ENCODE measurements around the gene LGR6. TPM values are rescaled to one million over a fixed set of nuclear protein-coding genes. Genes with fewer than 3 reads are reported as not detected.

LGR6 gene
- total and polyA plus RNA-seq, 2 of the 4 experiments (the other 2 are of a cell fraction), result not detected

- H3K79me1 ChIP-seq (ENCODE audit: low read depth in 1 of 2, low read length in 2 of 2), result no peaks in the 10 kb centered on the region
- H2AK5ac ChIP-seq (ENCODE audit: low read depth, low read length), result no peak overlapping the region
- H2BK5ac ChIP-seq (ENCODE audit: low read depth, low read length, poor library complexity, severe bottlenecking), result no peak overlapping the region
- no peaks in the 10 kb centered on the region for H4K20me1 ChIP-seq (ENCODE audit: insufficient read depth, low read length)
- no peaks in the 10 kb centered on the region for H3K9me1 ChIP-seq (ENCODE audit: insufficient read depth, low read length)
- H3K4me3 ChIP-seq (ENCODE audit: insufficient read depth, low read depth, low read length), result no peak overlapping the region
- ChIA-PET CTCF (no interaction called here), POLR2A (ENCODE audit: unreplicated experiment) (no interaction called here)
- H3K18ac ChIP-seq (ENCODE audit: low read depth, low read length), result no peak overlapping the region
- no peak overlapping the region for H3K23ac ChIP-seq (ENCODE audit: low read depth, low read length)
- TF ChIP-seq NFE2L2 (IDR thresholded peaks at IDR 0.05; ENCODE audit: low read depth, low read length) (no peak), POLR2A (IDR thresholded peaks at IDR 0.05; ENCODE audit: low read depth, low read length) (no peak)
- dilution Hi-C loops (cut with HindIII; ENCODE audit: low sequenced_read_pairs, unreplicated experiment), result no loop called here
- H3K36me3 ChIP-seq (ENCODE audit: control insufficient read depth, insufficient read depth, low read length), result no peaks in the 10 kb centered on the region
- H3K9me3 ChIP-seq (ENCODE audit: control insufficient read depth, insufficient read depth, low read length), result 0 out of 2 replicates have a peak, but pooled peaks cover 2% of the 10 kb centered on the region
- no peak overlapping the region for H4K91ac ChIP-seq (ENCODE audit: insufficient read depth, low read depth, low read length)
- 76% methylated on average over 2 of the region's 9 CpGs; no CpG with 5 or more reads in 1 of the 2 experiments for WGBS, 2 experiments (ENCODE audit: extremely low coverage in 2 of 2, insufficient read length in 1 of 2)
- no peaks in the 10 kb centered on the region for H3K4me1 ChIP-seq (ENCODE audit: control insufficient read depth, insufficient read depth, low read length)
- in situ Hi-C loops (cut with MboI; ENCODE audit: low sequenced_read_pairs), result no loop called here
- no peak overlapping the region for H4K5ac ChIP-seq (ENCODE audit: low read depth, low read length)
- H2BK20ac ChIP-seq (ENCODE audit: low read depth, low read length), result no peak overlapping the region
- no peak overlapping the region for H2BK120ac ChIP-seq (ENCODE audit: low read depth, low read length)
- no peak overlapping the region for H2AFZ ChIP-seq (replicated peaks; ENCODE audit: low read length, poor library complexity)
- H3K27me3 ChIP-seq (ENCODE audit: control insufficient read depth, insufficient read depth, low read length), result peaks cover 73% of the 10 kb centered on the region
- H3K56ac ChIP-seq (ENCODE audit: extremely low read depth, insufficient read depth, low read length), result no peak overlapping the region
- no peak overlapping the region for H3K27ac ChIP-seq (ENCODE audit: insufficient read depth, low read length)
- no peak overlapping the region for H4K8ac ChIP-seq (ENCODE audit: low read depth in 2 of 2, low read length in 2 of 2)
- no peak overlapping the region for H3K9ac ChIP-seq (ENCODE audit: low read depth, low read length)
- ATAC-seq (ENCODE audit: low read depth), result no peak
- BruUV-seq (replicated peaks), result no TSS peak
- no peak for DNase-seq
- H3K4ac ChIP-seq (ENCODE audit: low read depth, low read length), result no peak overlapping the region
- peak overlapping the region; percentile 36; the same call in 1 of the 3 replicates for H2BK15ac ChIP-seq (ENCODE audit: low read depth, low read length)
- no peak overlapping the region for H3K14ac ChIP-seq (replicated peaks; ENCODE audit: low read depth, low read length)
- intact Hi-C loops (cut with micrococcal nuclease), result no loop called here
- H3K4me2 ChIP-seq (ENCODE audit: low read depth, low read length), result no peak overlapping the region
- no peak overlapping the region for H2AK9ac ChIP-seq (replicated peaks; ENCODE audit: low read depth, low read length, poor library complexity)
Measured at GRCh38 chr1:202266061-202266765, 72.6 kb downstream of the LGR6 start.
